NCI-H460 (cell line): ENCODE data around the gene PPTC7. TPM values are rescaled to one million over a fixed set of nuclear protein-coding genes. Genes with fewer than 3 reads are reported as not detected.
"Not testable (repeated sequence)": the region's sequence is repeated elsewhere in the genome, so short reads cannot be mapped to it uniquely, and the experiment has no call there.

Source experiments
- DNase-seq: peaks from one replicate; pipeline ENCODE4 v3.0.0-alpha.2; 2016; ENCODE audit warnings: low read depth; ENCODE audit errors: extremely low read depth
- total RNA-seq: library from RNA; depleted of rRNA; stranded (reverse); fragments of >200 nt; shearing (Covaris generic); gene quantifications from 2 replicates; pipeline ENCODE4 v1.2.3, GENCODE V29; 2014

PPTC7 gene
- total RNA-seq, 1 experiment from 2014 or later = 13.6 TPM

DNA sequence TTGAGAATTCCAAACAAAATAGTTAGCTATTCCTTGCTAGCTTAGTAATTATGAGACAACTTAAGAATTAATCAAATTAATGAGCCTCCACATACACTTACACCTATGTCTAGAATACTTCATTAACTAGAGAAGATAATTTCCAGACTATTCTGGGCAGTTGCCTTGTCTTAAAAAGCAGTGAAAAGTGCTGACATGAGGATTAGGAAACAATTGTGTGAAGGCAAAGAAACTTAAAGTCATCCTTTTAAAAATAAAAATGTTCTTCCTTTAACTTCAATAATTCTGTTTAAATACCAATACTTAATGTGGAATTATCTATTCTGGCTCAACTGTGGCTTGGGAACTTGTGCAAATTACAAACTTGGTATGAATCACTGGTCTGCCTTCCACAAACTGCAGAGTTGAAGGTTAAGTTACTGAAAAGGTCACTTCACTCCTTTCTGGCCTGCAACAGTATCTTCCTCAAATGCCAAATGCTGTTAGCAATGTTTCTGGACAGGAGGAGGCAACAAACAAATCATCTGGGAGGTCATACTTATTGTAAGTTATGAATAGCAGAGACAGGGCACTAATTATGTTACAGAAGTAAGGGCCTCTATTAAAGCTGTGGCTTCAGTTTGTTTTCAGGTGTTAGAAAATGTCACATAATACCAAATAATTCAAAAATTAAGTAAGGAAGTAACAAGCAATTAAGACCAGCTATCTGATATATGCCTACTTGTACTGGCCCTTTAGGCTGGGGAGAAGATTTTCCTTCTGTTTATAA, 19.2 kb downstream of the PPTC7 start:
- peak; percentile 9 for DNase-seq

DNA sequence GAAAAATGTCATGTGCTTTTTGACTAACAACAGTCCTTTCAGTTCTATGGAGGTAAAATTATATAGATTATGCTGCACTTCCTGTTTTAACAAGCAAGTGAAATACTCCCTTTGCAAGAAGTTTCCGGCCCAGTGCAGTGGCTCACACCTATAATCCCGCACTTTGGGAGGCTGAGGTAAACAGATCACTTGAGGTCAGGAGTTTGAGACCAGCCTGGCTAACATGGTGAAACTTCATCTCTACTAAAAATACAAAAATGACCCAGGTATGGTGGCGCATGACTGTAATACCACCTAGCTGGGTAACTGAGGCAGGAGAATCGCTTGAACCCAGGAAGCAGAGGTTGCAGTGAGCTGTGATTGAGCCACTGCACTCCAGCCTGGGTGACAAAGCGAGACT, 20.7 kb downstream of the PPTC7 start:
- DNase-seq = not testable (repeated sequence)

DNA sequence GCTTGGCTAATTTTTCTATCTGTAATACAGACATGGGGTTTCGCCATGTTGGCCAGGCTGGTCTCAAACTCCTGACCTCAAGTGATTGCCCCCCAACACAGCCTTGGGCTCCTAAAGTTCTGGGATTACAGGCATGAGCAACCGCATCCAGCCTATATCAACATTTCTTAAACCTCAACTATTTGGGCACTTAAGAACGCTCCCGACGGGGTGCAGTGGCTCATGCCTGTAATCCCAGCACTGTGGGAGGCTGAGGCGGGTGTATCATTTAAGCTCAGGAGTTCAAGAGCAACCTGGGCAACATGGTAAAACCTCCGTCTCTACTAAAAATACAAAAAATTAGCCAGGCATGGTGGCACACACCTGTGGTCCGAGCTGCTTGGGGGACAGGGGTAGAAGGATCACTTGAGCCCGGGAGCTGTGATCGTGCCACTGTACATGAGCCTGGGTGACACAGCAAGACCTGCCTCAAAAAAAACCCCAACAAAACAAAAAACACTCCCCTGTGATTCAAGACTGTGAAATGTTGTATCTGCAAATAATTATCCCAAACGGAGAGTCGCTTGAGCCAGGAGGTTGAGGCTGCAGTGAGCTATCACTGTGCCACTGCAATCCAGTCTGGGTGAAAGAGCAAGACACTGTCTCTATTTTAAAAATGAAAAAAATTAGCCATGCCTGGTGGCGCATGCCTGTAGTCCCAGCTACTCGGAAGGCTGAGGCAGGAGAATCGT, 21.5 kb downstream of the PPTC7 start:
- no peak for DNase-seq

DNA sequence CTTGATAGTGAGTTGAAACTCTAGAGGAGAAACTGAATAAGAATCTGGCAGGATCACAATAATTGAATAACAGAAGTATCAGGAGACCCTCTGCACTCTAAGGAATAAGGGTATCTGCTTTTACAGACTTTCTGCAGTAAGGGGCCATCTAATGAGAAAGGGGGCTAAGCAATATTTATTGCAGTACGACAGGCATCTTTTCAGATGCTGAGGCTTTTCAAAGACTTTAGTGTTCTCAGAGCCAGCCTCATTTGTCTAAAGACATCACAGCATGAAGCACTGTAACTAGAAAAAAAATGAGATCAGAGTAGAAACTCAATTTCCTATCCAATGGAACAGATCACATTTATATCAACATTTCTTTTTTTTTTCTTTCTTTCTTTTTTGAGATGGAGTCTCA, 22.2 kb downstream of the PPTC7 start:
- no peak for DNase-seq

DNA sequence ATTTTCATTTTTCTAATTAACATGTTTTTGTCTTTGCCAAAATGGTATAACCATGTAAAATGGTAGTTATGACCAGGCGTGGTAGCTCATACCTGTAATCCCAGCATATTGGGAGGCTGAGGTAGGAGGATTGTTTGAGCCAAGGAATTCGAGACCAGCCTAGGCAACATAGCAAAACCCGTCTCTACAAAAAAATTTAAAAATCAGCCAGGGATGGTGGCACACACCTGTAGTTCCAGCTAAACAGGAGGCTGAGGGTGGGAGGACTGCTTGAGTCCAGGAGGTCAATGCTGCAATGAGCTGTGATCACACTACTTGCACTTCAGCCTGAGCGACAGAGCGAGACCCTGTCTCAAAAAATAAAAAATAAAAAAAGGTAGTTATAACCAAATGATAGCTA, 23.1 kb downstream of the PPTC7 start:
- no peak for DNase-seq

DNA sequence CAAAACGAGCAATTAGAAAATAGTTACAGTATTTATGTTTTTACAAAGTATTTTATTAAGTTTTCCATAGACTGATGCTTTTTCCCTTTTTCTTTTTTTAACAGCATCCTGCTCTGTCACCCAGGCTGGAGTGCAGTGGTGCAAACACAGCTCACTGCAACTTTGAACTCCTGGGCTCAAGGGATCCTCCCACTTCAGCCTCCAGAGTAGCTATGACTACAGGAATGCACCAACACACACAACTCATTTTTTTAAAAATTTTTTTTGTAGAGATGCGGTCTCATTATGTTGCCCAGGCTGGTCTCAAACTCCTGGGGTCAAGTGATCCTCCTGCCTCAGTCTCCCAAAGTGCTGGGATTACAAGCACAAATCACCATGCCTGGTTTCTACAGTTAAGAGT, 24.2 kb downstream of the PPTC7 start:
- DNase-seq = not testable (repeated sequence)

DNA sequence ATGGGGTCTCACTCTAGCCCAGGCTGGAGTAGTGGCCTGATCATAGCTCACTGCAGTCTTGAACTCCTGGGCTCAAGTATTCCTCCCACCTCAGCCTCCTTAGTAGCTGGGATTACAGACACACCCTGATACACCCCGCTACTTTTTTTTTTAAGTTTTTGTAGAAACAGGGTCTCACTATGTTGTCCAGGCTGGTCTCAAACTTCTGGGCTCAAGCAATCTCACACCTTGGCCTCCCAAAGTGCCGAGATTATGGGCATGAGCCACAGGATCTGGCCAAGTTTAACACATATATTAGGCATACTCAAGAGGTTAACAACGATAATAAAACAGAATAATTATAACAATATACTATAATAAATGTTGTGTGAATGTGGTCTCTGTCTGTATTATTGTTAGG, 25.8 kb downstream of the PPTC7 start:
- no peak for DNase-seq

DNA sequence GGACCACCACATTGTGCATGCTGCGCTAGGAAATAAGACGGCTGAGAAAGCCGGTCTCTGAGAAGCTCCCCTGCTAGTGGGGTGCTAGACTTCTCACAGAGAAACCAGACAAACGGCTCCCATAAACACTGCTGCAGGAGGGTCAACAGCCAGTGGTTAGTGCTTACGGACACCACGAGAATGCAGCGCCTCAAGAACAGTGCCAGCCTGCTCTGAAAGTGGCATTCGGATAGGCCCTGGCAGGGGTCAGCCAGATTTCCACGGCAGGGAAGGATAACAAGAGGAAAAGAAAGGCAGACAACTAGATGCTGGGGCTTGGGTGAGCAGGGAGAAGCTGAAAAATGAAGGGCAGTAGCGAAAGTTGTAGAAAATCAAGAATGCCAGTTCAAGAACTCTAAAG, 26.4 kb downstream of the PPTC7 start:
- no peak for DNase-seq

DNA sequence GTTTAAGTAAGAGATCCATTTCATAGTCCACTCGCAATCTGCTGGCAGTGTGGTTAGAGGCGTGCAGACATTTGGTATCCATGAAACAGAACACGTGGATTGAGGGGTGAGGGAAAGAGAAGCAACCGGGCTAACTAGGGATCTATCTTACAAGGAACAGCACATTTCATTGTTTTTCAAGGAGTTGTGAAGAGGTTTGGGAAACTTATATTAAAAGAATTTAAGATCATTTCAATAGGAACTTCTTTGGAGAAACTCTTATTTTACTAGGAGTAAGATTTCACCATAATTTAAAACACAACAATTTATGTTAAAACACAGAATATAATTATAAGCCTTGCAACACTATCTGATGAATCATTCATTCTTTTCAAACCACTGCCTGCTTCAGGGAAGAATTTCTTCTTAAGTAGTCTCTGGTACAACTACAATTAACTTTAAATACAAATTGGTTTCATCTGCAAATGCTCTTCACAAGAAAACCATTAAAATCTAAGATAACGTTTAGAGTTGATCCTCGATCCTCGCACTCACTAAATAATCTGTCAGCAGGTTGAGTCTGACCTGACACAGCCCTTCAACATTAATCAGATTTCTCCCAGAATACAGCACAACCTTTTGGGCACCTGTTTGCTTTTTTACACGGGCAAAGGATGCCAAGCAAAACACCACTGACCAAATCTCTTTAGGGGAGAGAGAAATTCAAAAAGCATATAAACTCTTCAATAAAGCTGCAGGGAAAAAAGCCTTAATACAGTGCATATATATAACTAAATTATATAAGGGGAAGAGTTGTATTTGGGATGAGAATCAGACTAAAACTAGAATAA, 27.3 kb downstream of the PPTC7 start:
- no peak for DNase-seq

DNA sequence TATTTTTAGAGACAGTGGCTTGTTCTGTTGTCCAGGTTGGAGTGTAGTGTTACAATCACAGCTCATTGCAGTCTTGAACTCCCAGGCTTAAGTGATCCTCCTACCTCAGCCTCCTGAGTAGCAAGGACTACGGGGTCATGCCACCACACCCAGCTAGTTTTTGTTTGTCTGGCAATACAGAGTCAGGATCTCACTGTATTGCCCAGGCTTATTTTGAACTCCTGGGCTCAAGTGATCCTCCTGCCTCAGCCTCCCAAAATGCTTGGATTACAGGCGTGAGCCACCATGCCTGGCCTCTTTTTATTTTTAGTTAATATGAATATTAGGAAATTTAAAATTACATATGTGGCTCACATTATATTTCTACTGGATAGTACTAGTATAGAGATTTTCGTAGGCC, 28.9 kb downstream of the PPTC7 start:
- DNase-seq = no peak

DNA sequence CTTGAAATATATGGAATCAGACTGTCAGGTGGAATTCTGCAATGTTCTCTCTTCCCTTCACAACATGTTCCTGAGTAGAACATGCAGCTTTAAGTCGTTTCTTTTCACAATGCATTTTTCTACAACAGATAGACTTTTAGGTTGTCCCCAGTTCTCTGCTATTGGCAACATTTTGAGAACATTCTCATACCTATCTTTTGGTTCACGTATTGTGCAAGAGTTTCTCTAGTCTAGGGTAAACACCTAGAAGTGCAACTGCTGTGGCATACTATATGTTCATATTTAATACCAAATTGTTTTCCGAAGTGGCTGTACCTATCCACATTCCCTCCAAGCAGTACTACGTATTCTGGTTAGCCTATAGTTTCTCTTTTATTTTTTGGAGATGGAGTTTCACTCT, 32.1 kb downstream of the PPTC7 start:
- DNase-seq = no peak

DNA sequence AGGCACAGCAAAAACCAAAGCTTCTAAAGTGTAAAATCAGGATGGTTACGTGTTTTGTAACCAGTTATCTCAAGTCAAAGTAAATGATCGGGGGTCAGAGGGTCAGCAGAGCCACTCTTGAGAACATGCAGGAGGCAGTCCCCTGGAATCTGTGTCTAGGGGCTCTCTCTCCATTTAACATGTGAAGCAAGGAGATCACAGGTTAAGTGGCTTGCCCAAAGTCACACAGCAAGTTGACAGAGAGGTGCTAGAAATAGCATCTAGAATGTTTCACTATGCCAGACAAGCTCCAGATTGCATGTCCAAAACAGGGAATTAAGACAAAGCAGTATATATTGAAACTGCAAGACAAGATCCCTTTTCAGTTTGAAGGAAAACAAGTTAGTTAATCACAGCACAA, 33.4 kb downstream of the PPTC7 start:
- DNase-seq = no peak

DNA sequence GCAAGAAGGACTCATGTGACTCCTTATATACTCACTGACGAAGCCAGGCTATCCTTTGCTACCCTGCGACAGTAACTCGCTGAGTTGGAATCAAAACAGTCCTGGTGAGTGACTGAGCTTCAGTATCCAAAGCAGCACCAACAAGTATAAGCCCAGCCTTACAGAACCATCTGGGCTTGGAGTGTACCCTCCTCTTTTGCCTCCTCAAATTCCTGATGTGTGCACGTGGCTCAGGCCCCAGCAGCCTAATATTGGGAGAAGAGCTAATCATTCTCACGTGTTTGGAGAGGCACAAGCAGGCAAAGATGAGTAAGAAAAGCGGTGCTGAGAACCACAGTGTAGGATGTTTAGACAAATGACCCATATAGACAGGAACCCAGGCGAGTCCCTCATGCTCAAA, 34.4 kb downstream of the PPTC7 start:
- DNase-seq = no peak

DNA sequence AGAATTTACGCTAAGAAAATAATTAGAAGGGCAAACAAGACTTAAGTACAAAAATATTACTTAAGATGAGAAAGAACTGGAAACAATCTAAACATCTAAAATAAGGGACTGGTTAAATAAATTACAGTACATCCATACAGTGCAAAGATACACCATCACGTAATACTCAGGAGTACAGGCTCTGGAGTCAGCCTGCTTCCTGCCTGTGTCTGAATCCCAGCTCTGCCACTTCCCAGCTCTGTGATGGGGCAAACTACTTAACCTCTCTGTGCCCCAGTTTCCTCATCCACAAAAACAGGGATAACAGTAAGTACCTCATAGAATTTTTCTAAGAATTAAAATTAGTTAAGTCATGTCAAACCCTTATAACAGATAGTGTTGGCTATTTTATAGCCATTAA, 36.0 kb downstream of the PPTC7 start:
- DNase-seq = no peak

DNA sequence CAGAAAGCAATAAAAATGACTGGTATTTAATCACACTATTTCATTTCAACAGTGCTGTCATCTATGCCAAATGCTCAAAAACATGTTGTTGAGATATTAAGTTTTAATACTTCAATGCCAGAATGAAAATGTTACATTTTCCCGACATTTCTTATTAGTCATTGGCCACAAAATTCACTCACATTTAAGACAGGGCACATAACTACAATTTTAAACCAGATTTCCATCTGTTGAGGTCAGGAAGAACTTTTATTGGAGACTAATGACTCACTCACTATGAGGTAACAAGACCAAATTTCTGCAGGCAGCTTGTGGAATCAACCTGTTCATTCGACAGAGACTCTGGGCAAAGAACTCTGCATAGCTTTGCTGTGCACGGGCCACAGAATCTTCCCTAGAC, 36.8 kb downstream of the PPTC7 start:
- DNase-seq = no peak

DNA sequence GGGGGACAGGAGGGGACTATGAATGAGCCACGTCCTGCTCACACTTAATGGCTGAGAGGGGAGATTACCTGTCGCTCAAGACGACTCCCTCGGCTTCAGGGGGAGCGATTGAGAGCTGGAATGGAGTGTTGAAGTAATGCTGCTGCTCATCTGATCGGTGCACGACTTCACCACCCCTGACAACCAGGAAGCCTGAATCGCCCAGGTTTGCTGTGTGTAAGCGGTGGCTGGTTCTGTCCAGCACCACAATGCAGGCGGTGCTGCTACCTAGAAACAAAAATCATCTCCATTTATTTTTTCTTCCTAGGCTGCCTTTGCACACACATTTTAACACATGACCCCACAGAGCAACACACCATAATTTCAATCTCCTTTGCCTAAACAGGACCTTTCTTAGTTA, 37.3 kb downstream of the PPTC7 start:
- no peak for DNase-seq

DNA sequence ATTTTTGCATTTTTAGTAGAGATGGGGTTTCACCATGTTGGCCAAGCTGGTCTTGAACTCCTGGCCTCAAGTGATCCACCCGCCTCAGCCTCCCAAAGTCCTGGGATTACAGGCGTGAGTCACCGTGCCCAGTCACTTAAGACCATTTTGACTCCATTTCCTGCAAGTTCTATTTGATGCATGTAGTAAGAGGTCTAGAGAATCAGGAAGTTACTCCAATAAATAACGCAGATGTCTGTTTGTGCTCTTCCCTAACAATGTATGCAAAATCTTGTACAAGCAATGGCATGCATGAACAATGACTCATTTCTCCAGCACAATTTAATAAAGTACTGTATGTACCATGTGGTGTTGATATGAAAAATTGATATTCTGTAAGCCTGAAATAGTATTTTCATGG, 37.9 kb downstream of the PPTC7 start:
- DNase-seq = not testable (repeated sequence)

DNA sequence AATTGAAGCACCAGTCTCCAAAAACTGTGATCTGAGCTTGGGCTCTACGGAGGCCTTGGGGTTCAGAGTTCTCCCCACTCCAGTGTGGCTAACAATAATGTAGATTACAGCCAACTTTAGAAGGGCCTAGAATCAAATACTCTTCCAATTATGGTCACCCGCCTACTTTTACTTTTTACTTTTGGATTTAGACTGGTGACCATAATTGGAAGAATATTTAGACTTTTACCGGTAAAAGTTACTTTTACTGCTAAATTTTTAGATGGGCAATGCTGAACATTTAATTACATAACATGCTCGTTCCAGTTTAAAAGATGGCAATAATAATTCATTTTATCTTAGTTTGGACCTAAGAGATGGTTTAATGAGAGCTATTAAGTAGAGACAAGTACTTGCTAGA, 39.2 kb downstream of the PPTC7 start:
- no peak for DNase-seq

DNA sequence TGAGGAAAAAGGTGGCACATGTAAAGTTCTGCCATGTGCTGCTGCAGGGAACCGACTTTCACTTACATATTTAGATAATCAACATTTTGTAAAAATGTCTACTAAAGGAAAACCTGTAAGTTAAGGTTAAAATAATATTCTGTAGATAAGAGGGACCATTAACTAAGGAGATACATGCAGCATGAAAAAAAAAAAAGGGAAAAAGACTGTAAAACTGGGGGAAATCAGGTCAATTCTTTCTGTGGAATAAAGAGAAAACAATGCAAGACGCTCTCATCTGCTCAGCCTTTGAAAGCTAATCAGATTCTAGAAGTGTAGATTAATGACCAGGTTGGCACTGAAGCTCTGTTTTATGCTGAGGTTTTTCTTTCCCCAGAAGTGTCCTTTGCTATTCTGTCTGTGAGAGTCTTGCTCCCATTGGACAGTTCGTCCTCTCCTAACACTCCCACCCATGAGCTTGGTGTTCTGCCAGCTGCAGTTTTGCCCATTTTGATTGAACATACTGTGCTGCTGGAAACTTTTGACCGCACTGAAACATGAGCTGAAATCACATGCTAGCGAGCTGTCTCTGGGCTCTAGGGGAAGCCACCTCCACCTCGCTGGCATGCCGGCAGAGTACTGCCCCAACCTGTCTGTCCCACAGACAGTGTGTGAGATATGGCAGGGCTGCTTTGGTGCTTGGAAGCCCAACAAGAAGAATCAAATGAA, 39.7 kb downstream of the PPTC7 start:
- DNase-seq = no peak

DNA sequence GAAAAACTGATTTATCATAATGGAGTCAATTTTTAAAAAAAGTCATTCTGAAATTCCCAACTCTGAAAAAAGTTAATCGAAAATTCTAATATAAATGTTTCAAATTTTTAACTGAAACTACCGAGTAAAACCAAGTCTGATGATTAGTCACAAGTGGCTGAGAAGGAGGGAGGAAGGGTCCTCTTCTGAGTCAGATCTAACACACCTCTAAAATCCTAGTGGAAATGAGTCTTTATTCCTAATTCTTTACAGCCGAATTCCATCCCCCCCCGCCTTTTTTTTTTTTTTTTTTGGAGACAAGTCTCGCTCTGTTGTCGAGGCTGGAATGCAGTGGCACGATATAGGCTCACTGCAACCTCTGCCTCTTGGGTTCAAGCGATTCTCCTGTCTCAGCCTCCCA, 43.1 kb downstream of the PPTC7 start:
- DNase-seq = no peak
